Testis (tissue), 3 donors: ENCODE data around the gene POLD4. TPM values are rescaled to one million over a fixed set of nuclear protein-coding genes. Genes with fewer than 3 reads are reported as not detected.

Experiments used
- DNase-seq: peaks from one replicate; pipeline ENCODE4 v3.0.0-alpha.2; 2019
- H3K27ac ChIP-seq, 2 donors: fragments of 200-600 bp; sonication (generic); one replicate each; pipeline ENCODE4 v1.5.1; 2019
- H3K27me3 ChIP-seq: fragments of 200-600 bp; sonication (generic); one replicate; pipeline ENCODE4 v1.5.1; 2019
- H3K36me3 ChIP-seq: fragments of 200-600 bp; sonication (generic); one replicate; pipeline ENCODE4 v1.5.1; 2017; ENCODE audit warnings: low read depth; ENCODE audit errors: missing control alignments
- H3K4me1 ChIP-seq: fragments of 200-600 bp; sonication (generic); one replicate; pipeline ENCODE4 v1.5.1; 2019
- H3K4me3 ChIP-seq, 2 donors: fragments of 200-600 bp; sonication (generic); one replicate each; pipeline ENCODE4 v1.5.1; 2017 to 2019
- H3K9me3 ChIP-seq: fragments of 200-600 bp; sonication (generic); one replicate; pipeline ENCODE4 v1.5.1; 2017
- POLR2A ChIP-seq: fragments of 450-650 bp; IDR thresholded peaks from one replicate; pipeline ENCODE4 v1.6.1; 2017; ENCODE audit warnings: antibody characterized with exemption, mild to moderate bottlenecking, moderate library complexity
- WGBS, 2 donors: methylation state at CpG; one replicate each; pipeline ENCODE4 v1.1.5; 2018; 5-methylcytosine and 5-hydroxymethylcytosine counted together
- intact Hi-C: fragments of 100-400 bp; cut with DNase I; formaldehyde crosslinking; loops from one replicate; pipeline ENCODE4 v1.15.1; 2023; ENCODE audit warnings: low total_unique reads
- polyA plus RNA-seq: library from polyadenylated mRNA; stranded (reverse); fragments of 350-450 nt; fragmentation: Illumina TruSeq; extraction: RNeasy Lipid Tissue Mini Kit (QIAGEN cat#74804); gene quantifications from one replicate; pipeline ENCODE4 v1.2.3, GENCODE V29; 2014; ENCODE audit warnings: low read depth, low replicate concordance; ENCODE audit not compliant: insufficient read depth
- total RNA-seq, 2 donors: library from RNA; depleted of rRNA; stranded (reverse); fragments of >200 nt; gene quantifications; one replicate each; pipeline ENCODE4 v1.2.3, GENCODE V29; 2016
- TF ChIP-seq, protein P1 (sequence below), 3 experiments: fragments of 450-650 bp in 2 of 3; fragments of 200-600 bp in 1 of 3; sonication (generic) in 1 of 3; IDR thresholded peaks; one replicate each; pipeline ENCODE4 v1.5.1; 2016 to 2019; ENCODE audit warnings: antibody characterized with exemption in 3 of 3, mild to moderate bottlenecking in 2 of 3, moderate library complexity in 1 of 3

POLD4 gene
- total and polyA plus RNA-seq, 3 donors from 2014 or later, result 53.8 to 59.1 (median 54.6) TPM

DNA sequence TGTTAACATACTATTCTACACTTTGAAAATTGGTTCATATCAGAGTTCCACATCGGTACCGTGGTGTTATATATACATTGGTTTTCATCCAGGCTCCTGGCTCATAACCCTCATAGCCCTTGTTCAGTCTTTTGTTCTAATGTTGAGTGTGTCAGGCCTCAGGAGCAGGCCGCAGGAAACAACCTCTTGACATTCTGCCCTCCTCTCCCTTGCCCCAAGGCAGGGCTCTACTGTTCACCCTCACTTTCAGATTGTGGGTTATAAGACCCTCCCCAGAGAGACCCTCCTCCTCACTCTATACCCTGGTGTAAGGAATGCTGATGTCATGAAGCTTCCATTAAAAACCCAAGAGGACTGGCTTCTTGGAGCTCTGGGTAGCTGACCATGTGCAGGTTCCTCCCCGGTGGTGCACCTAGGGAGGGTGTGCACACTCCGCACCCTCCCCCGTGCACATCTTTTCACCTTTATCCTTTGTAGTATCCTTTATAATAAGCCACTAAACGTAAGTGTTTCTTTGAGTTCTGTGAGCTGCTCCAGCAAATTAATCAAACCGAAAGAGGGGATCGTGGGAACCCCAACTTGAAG is 37.9 kb downstream of the POLD4 start:
- Histone ChIP-seq H3K9me3 (no peaks in the 10 kb centered on the region), H3K27me3 (no peaks in the 10 kb centered on the region), H3K4me1 (peaks cover 4% of the 10 kb centered on the region), H3K4me3 (no peak overlapping the region), H3K36me3 (no peaks in the 10 kb centered on the region), H3K27ac (no peak overlapping the region)
- intact Hi-C loops, result no loop called here
- WGBS, 2 donors, result 82 to 88% methylated on average over 9 of the region's 9 CpGs
- TF ChIP-seq, protein P1, sequence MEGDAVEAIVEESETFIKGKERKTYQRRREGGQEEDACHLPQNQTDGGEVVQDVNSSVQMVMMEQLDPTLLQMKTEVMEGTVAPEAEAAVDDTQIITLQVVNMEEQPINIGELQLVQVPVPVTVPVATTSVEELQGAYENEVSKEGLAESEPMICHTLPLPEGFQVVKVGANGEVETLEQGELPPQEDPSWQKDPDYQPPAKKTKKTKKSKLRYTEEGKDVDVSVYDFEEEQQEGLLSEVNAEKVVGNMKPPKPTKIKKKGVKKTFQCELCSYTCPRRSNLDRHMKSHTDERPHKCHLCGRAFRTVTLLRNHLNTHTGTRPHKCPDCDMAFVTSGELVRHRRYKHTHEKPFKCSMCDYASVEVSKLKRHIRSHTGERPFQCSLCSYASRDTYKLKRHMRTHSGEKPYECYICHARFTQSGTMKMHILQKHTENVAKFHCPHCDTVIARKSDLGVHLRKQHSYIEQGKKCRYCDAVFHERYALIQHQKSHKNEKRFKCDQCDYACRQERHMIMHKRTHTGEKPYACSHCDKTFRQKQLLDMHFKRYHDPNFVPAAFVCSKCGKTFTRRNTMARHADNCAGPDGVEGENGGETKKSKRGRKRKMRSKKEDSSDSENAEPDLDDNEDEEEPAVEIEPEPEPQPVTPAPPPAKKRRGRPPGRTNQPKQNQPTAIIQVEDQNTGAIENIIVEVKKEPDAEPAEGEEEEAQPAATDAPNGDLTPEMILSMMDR (IDR thresholded peaks at IDR 0.05), result no peak
- no peak for TF ChIP-seq POLR2A
- peak; percentile 8 for DNase-seq

DNA sequence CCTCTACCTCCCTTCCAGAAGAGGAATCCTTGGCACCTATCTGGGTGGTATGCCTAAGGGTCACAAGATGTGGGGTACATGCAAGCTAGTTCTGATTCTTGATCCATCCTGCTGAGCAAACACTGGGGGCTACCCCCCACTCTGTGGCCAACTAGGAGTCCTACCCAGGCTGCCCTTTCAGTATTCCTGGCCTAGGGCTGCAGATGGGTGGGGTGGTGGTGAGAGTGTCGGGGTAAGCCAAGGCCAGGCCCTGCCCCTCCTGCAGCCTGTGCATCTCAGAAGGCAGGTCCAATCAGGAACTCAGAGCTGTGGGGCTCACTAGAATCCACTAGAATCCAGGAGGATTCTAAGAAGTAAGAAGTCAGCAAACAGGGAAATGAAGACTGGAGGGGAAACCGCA is 39.1 kb downstream of the POLD4 start:
- no peak for TF ChIP-seq POLR2A
- TF ChIP-seq, protein P1 (IDR thresholded peaks at IDR 0.05), result no peak
- 80 to 86% methylated on average over 2 of the region's 2 CpGs for WGBS, 2 donors
- Histone ChIP-seq H3K36me3 (no peaks in the 10 kb centered on the region), H3K4me3 (no peak overlapping the region), H3K27ac (peak overlapping the region; percentile 24 to 32), H3K4me1 (peaks cover 4% of the 10 kb centered on the region), H3K9me3 (no peaks in the 10 kb centered on the region), H3K27me3 (no peaks in the 10 kb centered on the region)
- peak; percentile 40 for DNase-seq
- intact Hi-C loops, result no loop called here

DNA sequence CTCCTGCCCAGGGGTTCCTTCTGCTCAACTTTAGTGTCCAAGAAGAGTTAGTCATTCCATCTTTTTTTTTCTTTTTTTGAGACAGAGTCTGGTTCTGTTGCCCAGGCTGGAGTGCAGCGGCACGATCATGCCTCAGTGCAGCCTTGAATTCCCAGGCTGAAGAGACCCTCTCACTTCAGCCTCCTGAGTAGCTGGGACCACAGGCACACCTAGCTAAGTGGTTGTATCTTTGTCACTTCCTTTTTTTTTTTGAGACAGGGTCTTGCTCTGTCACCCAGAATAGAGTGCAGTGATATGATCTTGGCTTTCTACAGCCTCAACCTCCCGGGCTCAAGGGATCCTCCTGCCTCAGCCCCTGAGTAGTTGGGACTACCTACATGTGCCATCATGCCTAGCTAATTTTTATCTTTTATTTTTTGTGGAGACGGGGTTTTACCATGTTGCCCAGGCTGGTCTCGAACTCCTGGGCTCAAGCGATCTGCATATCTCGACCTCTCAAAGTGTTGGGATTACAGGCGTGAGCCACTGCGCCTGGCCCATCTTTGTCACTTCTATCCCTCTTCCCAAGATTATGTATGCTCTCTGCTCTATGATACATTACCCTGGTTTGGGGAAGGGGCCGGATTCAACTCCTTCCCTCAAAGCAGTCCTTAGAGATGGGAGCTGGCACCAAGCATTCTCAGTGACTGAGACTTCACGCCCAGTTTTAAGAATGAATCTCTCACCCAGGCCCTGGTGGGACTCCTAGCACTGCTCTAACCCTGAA is 40.0 kb downstream of the POLD4 start:
- Histone ChIP-seq H3K4me3 (no peak overlapping the region), H3K27ac (no peak overlapping the region), H3K27me3 (no peaks in the 10 kb centered on the region), H3K4me1 (peaks cover 4% of the 10 kb centered on the region), H3K36me3 (no peaks in the 10 kb centered on the region), H3K9me3 (no peaks in the 10 kb centered on the region)
- intact Hi-C loops, result no loop called here
- 85 to 91% methylated on average over 11 of the region's 11 CpGs for WGBS, 2 donors
- peak; percentile 13 for DNase-seq
- no peak for TF ChIP-seq POLR2A
- TF ChIP-seq, protein P1 (IDR thresholded peaks at IDR 0.05), result no peak

DNA sequence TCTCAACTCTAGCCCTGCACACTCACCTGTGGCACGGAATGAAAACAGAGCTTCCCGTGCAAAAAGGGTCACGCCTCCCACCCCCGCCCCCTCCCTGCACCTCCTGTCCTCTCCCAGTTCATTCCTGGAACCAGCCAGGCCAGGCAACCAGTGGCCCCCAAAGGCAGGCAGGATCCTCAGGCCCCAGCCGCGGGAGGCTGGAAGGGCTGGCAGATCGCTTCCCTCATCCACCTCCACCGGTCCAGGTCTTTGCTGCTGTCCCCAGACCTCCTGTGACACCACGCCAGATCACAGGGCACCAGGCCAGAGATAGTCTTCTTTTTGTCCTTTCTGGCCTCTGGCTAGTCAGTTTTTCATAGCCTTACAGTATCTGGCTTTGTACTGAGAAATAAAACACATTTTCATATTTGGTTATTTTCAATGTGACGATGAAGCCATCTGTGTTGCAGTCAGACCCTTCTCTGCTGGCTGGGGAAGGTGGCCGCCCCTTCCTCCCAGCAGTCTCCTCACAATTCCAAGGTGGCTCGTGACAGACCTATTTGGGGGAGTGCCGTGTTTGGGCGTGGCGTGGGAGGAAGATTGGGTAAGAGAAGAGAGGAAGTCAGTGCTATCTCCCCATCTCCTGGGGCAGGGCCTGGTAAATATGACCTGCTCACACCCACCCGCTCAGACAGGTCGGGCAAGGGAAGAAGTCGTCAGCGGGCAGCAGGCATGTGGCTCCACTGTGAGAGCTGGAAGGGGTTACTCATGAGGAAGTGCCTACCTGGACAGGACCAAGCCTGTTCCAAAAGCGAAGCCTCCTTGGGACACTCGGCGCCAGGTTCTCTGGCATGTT is 40.9 kb downstream of the POLD4 start:
- intact Hi-C loops, result no loop called here
- TF ChIP-seq, protein P1 (IDR thresholded peaks at IDR 0.05), result no peak
- TF ChIP-seq POLR2A, result no peak
- Histone ChIP-seq H3K27ac (no peak overlapping the region), H3K4me3 (no peak overlapping the region), H3K36me3 (no peaks in the 10 kb centered on the region), H3K4me1 (peaks cover 4% of the 10 kb centered on the region), H3K27me3 (no peaks in the 10 kb centered on the region), H3K9me3 (no peaks in the 10 kb centered on the region)
- DNase-seq, result peak; percentile 37
- 79 to 80% methylated on average over 15 to 22 of the region's 22 CpGs for WGBS, 2 donors
